K562 (cell line): ENCODE measurements around the gene ACADM. TPM values are rescaled to one million over a fixed set of nuclear protein-coding genes. Genes with fewer than 3 reads are reported as not detected.

Experiments used
- ARNT ChIP-seq, 2 experiments: fragments of 450-650 bp; IDR thresholded peaks; 2 replicates each; pipeline ENCODE4 v1.6.1; 2016; ENCODE audit warnings: mild to moderate bottlenecking in 1 of 2
- CBX8 ChIP-seq: fragments of 200-600 bp; sonication (generic); IDR thresholded peaks from 2 replicates; pipeline ENCODE4 v1.6.1; 2012; ENCODE audit warnings: borderline replicate concordance, mixed run types, low read depth, mild to moderate bottlenecking, moderate library complexity, mixed read lengths, low read length, control low read depth, inconsistent platforms; ENCODE audit not compliant: poor library complexity, severe bottlenecking; ENCODE audit errors: extremely low read depth
- CHCHD3 ChIP-seq: fragments of 250-450 bp; sonication (Bioruptor Pico); IDR thresholded peaks from 2 replicates; pipeline ENCODE4 v2.1.2; 2022; ENCODE audit warnings: mild to moderate bottlenecking
- CHD2 ChIP-seq: IDR thresholded peaks from 2 replicates; pipeline ENCODE4 v1.6.1; 2011; ENCODE audit warnings: low read depth, low read length
- CTCFL ChIP-seq: IDR thresholded peaks from 2 replicates; pipeline ENCODE4 v1.6.1; 2011; ENCODE audit warnings: borderline replicate concordance, low read depth, mild to moderate bottlenecking, moderate library complexity, low read length; ENCODE audit not compliant: insufficient read depth, poor library complexity, severe bottlenecking
- MCM3 ChIP-seq: fragments of 450-650 bp; IDR thresholded peaks from 2 replicates; pipeline ENCODE4 v1.6.1; 2016
- NCOR1 ChIP-seq: fragments of 450-650 bp; IDR thresholded peaks from 2 replicates; pipeline ENCODE4 v1.6.1; 2016; ENCODE audit warnings: mild to moderate bottlenecking, moderate library complexity
- PML ChIP-seq: IDR thresholded peaks from 2 replicates; pipeline ENCODE4 v1.6.1; 2012; ENCODE audit warnings: low read length, inconsistent platforms
- POLR2AphosphoS2 ChIP-seq: IDR thresholded peaks from 2 replicates; pipeline ENCODE4 v1.6.1; 2012; ENCODE audit warnings: low read length, improper control_type of control experiment
- SETDB1 ChIP-seq: IDR thresholded peaks from one replicate; pipeline ENCODE4 v1.6.1; 2012; ENCODE audit warnings: low read length, control low read depth, inconsistent platforms
- ZBTB9 ChIP-seq: fragments of 450-650 bp; formaldehyde crosslinking; IDR thresholded peaks from 2 replicates; pipeline ENCODE4 v1.4.0; 2020; ENCODE audit warnings: mild to moderate bottlenecking, moderate library complexity
- ZKSCAN1 ChIP-seq: fragments of 150-350 bp; IDR thresholded peaks from 2 replicates; pipeline ENCODE4 v1.6.1; 2016; ENCODE audit warnings: low read depth, low read length
- polyA plus RNA-seq, 8 experiments: library from polyadenylated mRNA; depleted of rRNA in 4 of 8; stranded (reverse) in 5 of 8; unstranded in 3 of 8; fragments of >200 nt; fragmentation: Nextera tagmentation in 2 of 8; fragmentation: Illumina TruSeq in 1 of 8; extraction: Ambion mirVana in 2 of 8; extraction: Trizol in 1 of 8; gene quantifications; 2 replicates each; pipeline versions ENCODE4 v1.2.1 to v1.2.3, GENCODE V29; 2011 to 2014; ENCODE audit warnings: inconsistent platforms in 1 of 8, missing spikeins in 1 of 8
- total RNA-seq, 7 experiments: library from RNA; depleted of rRNA in 6 of 7; stranded (reverse); fragments of >200 nt in 6 of 7; fragmentation: Illumina TruSeq in 2 of 7; extraction: Trizol in 2 of 7; gene quantifications; 2 replicates each; pipeline versions ENCODE4 v1.2.1 to v1.2.3, GENCODE V29; 2011 to 2021; ENCODE audit warnings: low replicate concordance in 1 of 7
- TF ChIP-seq, protein P1 (sequence below): fragments of 250-450 bp; sonication (Bioruptor Pico); IDR thresholded peaks from 2 replicates; pipeline ENCODE4 v1.8.0; 2022; ENCODE audit warnings: inconsistent platforms, mild to moderate bottlenecking, moderate library complexity, borderline replicate concordance
- TF ChIP-seq, protein P2 (sequence below): sonication (generic); formaldehyde crosslinking; IDR thresholded peaks from 2 replicates; pipeline ENCODE4 v1.8.1; 2022; ENCODE audit warnings: missing genetic modification reagents
- TF ChIP-seq, protein P3 (sequence below): fragments of 250-450 bp; sonication (Bioruptor Pico); IDR thresholded peaks from 2 replicates; pipeline ENCODE4 v1.5.0; 2021; ENCODE audit warnings: mild to moderate bottlenecking, borderline replicate concordance
- TF ChIP-seq, protein P4 (sequence below): fragments of 450-650 bp; formaldehyde crosslinking; IDR thresholded peaks from 2 replicates; pipeline ENCODE4 v1.4.0; 2020; ENCODE audit warnings: mild to moderate bottlenecking

Gene ACADM
- total and polyA plus RNA-seq, 9 of the 15 experiments (the other 6 are each of a cell fraction or from before 2014, with no cell fraction given), result 82.5 to 156 (median 123) TPM

DNA sequence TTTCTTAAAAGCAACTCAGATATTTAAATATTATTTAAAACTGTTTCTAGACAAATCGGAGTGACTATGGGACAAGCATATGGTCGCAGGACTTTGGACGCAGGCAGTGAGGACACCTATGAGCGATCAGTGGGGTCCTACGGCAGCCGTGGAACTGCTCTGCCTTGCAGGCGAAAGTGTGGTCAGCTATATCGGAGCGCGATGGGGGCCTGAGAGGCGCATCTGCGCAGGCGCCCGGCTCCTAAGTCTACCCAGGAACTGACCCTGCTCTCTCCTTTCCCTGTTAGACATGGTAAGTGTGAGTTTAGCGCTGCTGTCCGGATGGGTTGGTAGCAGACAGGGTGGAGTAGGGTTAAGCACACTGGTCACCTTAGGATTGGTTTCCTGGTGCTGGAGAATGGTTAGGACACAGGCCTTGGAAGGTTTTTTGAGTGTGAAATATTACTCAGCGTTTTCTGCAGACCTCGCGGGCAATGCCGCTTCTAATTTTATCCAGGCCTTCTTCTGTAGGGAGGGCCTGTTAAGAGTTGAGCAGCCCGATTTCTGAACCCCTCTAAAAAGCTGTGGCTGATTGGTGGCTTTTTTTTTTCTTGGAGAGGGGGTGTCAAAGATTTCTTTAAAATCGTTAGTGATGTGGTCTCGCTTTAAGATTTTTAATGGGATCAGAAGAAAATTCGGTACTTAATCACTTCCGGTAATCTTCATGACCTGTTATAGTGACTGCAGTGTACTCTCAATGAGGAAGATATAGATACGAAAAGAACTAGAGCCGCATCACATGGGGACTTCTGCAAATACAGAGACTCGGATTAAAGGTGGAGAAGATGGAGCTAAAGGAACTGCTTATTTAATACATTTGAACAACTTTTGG, 61.7 kb downstream of the ACADM start, which contains the start of gene RABGGTB (continued):
- TF ChIP-seq CTCFL (no peak), CHD2 (no peak), CHCHD3 (CRISPR knock-in tag) (0 out of 2 replicates have a peak, but pooled peaks have one; percentile 23), POLR2AphosphoS2 (peak; percentile 96), ARNT (IDR thresholded peaks at IDR 0.05) (peak in 1 of 2 experiments; percentile 32; a peak in 1 of 4 replicates), SETDB1 (no peak), NCOR1 (peak; percentile 13; the same call in 1 of the 2 replicates), ZBTB9 (CRISPR knock-in tag) (0 out of 2 replicates have a peak, but pooled peaks have one; percentile 43), PML (peak; percentile 95), ZKSCAN1 (peak; percentile 9), CBX8 (no peak), MCM3 (no peak)
- TF ChIP-seq, protein P1, sequence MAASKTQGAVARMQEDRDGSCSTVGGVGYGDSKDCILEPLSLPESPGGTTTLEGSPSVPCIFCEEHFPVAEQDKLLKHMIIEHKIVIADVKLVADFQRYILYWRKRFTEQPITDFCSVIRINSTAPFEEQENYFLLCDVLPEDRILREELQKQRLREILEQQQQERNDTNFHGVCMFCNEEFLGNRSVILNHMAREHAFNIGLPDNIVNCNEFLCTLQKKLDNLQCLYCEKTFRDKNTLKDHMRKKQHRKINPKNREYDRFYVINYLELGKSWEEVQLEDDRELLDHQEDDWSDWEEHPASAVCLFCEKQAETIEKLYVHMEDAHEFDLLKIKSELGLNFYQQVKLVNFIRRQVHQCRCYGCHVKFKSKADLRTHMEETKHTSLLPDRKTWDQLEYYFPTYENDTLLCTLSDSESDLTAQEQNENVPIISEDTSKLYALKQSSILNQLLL (CRISPR knock-in tag), result no peak
- TF ChIP-seq, protein P2, sequence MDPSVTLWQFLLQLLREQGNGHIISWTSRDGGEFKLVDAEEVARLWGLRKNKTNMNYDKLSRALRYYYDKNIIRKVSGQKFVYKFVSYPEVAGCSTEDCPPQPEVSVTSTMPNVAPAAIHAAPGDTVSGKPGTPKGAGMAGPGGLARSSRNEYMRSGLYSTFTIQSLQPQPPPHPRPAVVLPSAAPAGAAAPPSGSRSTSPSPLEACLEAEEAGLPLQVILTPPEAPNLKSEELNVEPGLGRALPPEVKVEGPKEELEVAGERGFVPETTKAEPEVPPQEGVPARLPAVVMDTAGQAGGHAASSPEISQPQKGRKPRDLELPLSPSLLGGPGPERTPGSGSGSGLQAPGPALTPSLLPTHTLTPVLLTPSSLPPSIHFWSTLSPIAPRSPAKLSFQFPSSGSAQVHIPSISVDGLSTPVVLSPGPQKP (CRISPR knock-in tag), result no peak
- TF ChIP-seq, protein P3, sequence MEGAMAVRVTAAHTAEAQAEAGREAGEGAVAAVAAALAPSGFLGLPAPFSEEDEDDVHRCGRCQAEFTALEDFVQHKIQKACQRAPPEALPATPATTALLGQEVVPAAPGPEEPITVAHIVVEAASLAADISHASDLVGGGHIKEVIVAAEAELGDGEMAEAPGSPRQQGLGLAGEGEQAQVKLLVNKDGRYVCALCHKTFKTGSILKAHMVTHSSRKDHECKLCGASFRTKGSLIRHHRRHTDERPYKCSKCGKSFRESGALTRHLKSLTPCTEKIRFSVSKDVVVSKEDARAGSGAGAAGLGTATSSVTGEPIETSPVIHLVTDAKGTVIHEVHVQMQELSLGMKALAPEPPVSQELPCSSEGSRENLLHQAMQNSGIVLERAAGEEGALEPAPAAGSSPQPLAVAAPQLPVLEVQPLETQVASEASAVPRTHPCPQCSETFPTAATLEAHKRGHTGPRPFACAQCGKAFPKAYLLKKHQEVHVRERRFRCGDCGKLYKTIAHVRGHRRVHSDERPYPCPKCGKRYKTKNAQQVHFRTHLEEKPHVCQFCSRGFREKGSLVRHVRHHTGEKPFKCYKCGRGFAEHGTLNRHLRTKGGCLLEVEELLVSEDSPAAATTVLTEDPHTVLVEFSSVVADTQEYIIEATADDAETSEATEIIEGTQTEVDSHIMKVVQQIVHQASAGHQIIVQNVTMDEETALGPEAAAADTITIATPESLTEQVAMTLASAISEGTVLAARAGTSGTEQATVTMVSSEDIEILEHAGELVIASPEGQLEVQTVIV (CRISPR knock-in tag), result no peak
- TF ChIP-seq, protein P4, sequence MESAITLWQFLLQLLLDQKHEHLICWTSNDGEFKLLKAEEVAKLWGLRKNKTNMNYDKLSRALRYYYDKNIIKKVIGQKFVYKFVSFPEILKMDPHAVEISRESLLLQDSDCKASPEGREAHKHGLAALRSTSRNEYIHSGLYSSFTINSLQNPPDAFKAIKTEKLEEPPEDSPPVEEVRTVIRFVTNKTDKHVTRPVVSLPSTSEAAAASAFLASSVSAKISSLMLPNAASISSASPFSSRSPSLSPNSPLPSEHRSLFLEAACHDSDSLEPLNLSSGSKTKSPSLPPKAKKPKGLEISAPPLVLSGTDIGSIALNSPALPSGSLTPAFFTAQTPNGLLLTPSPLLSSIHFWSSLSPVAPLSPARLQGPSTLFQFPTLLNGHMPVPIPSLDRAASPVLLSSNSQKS (CRISPR knock-in tag), result no peak
